Measurements from ENCODE around the gene YEATS4. TPM values are rescaled to one million over a fixed set of nuclear protein-coding genes. Genes with fewer than 3 reads are reported as not detected.
"Not testable (repeated sequence)": the region's sequence is repeated elsewhere in the genome, so short reads cannot be mapped to it uniquely, and the experiment has no call there.

The YEATS4 gene
- polyA plus RNA-seq, 2 of the 4 experiments (the other 2 are of a cell fraction): 41.7 to 70.1 TPM

DNA sequence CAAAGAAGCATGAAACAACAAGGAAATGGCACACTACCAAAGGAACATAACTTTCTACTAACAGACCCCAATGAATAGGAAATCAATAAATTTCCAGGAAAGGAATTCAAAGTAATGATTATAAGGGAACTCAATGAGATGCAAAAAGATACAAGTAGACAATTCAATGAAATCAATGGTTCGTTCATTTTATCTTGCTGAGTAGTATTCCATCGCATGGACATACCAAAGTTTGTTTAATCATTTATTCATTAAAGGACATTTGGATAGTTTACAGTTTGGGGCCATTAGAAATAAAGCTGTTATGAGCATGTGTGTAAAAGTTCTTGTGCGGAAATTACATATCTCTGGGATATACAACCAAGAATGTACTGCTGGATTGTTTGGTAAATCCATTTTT, 46.3 kb upstream of the YEATS4 start:
- no peak for TF ChIP-seq HOXA7 (CRISPR knock-in tag; IDR thresholded peaks at IDR 0.05)
- no peak for TF ChIP-seq ZSCAN20 (CRISPR knock-in tag; IDR thresholded peaks at IDR 0.05)
- no peak for TF ChIP-seq FOSB (CRISPR knock-in tag; IDR thresholded peaks at IDR 0.05)
- no peak for TF ChIP-seq GATA3 (IDR thresholded peaks at IDR 0.05; ENCODE audit: borderline replicate concordance)
- no peak for TF ChIP-seq RCOR1 (IDR thresholded peaks at IDR 0.05; ENCODE audit: low read depth, low read length)
- TF ChIP-seq BHLHE40 (IDR thresholded peaks at IDR 0.05; ENCODE audit: low read depth, low read length): no peak
- no peak for TF ChIP-seq NFE2L2 (conservative IDR thresholded peaks at IDR 0.05; ENCODE audit: low read length)
- TF ChIP-seq ZNF302 (CRISPR knock-in tag; IDR thresholded peaks at IDR 0.05): no peak
- TF ChIP-seq, protein P1, sequence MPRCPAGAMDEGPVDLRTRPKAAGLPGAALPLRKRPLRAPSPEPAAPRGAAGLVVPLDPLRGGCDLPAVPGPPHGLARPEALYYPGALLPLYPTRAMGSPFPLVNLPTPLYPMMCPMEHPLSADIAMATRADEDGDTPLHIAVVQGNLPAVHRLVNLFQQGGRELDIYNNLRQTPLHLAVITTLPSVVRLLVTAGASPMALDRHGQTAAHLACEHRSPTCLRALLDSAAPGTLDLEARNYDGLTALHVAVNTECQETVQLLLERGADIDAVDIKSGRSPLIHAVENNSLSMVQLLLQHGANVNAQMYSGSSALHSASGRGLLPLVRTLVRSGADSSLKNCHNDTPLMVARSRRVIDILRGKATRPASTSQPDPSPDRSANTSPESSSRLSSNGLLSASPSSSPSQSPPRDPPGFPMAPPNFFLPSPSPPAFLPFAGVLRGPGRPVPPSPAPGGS (IDR thresholded peaks at IDR 0.05): no peak
- TF ChIP-seq, protein P2, sequence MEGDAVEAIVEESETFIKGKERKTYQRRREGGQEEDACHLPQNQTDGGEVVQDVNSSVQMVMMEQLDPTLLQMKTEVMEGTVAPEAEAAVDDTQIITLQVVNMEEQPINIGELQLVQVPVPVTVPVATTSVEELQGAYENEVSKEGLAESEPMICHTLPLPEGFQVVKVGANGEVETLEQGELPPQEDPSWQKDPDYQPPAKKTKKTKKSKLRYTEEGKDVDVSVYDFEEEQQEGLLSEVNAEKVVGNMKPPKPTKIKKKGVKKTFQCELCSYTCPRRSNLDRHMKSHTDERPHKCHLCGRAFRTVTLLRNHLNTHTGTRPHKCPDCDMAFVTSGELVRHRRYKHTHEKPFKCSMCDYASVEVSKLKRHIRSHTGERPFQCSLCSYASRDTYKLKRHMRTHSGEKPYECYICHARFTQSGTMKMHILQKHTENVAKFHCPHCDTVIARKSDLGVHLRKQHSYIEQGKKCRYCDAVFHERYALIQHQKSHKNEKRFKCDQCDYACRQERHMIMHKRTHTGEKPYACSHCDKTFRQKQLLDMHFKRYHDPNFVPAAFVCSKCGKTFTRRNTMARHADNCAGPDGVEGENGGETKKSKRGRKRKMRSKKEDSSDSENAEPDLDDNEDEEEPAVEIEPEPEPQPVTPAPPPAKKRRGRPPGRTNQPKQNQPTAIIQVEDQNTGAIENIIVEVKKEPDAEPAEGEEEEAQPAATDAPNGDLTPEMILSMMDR (IDR thresholded peaks at IDR 0.05): no peak
- TF ChIP-seq HEYL (CRISPR knock-in tag; IDR thresholded peaks at IDR 0.05): no peak
- no peak for TF ChIP-seq ZFP36 (IDR thresholded peaks at IDR 0.05; ENCODE audit: borderline replicate concordance, partially characterized antibody)
- no peak for TF ChIP-seq NPAS2 (CRISPR knock-in tag; IDR thresholded peaks at IDR 0.05; ENCODE audit: borderline replicate concordance)
- no peak for TF ChIP-seq RARB (CRISPR knock-in tag; IDR thresholded peaks at IDR 0.05)
- TF ChIP-seq FOXS1 (CRISPR knock-in tag; IDR thresholded peaks at IDR 0.05): no peak
- TF ChIP-seq CEBPB (IDR thresholded peaks at IDR 0.05): no peak
- TF ChIP-seq, protein P3, sequence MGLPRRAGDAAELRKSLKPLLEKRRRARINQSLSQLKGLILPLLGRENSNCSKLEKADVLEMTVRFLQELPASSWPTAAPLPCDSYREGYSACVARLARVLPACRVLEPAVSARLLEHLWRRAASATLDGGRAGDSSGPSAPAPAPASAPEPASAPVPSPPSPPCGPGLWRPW (IDR thresholded peaks at IDR 0.05): no peak
- TF ChIP-seq, protein P4, sequence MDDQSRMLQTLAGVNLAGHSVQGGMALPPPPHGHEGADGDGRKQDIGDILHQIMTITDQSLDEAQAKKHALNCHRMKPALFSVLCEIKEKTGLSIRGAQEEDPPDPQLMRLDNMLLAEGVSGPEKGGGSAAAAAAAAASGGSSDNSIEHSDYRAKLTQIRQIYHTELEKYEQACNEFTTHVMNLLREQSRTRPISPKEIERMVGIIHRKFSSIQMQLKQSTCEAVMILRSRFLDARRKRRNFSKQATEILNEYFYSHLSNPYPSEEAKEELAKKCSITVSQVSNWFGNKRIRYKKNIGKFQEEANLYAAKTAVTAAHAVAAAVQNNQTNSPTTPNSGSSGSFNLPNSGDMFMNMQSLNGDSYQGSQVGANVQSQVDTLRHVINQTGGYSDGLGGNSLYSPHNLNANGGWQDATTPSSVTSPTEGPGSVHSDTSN (IDR thresholded peaks at IDR 0.05): no peak
- TF ChIP-seq POLR2AphosphoS2 (conservative IDR thresholded peaks at IDR 0.05; ENCODE audit: low read length): no peak
- TF ChIP-seq SMC3 (IDR thresholded peaks at IDR 0.05): no peak
- ChIA-PET CTCF (interaction anchor here (1.0 kb wide), 1 partner anchor 22 kb away, joined by 3 read pairs; no protein-coding TSS in a partner anchor), POLR2A (no interaction called here)
- FAIRE-seq (no peak), ATAC-seq (no peak), DNase-seq (ENCODE audit: low read depth in 1 of 2, low spot score in 1 of 2) (no peak)
- Histone ChIP-seq H3K9me3 (peaks cover under 1% of the 10 kb centered on the region; the same call in 1 of the 3 replicates), H3K4me2 (no peak overlapping the region), H3K4me1 (no peaks in the 10 kb centered on the region), H3K4me3 (no peak overlapping the region), H3K27ac (no peak overlapping the region)
- 55% methylated on average over 3 of the region's 3 CpGs for WGBS (ENCODE audit: missing lambda C conversion rate)

GRCh38 chr12:69316784-69317183, 42.8 kb upstream of the YEATS4 start:
- POLR2A ChIA-PET; CTCF ChIA-PET; H3K4me1 ChIP-seq; ATAC-seq; H3K4me2 ChIP-seq; DNase-seq (ENCODE audit: low read depth in 1 of 2, low spot score in 1 of 2); H3K9me3 ChIP-seq; FAIRE-seq; H3K27ac ChIP-seq; H3K4me3 ChIP-seq: not testable (repeated sequence)

DNA sequence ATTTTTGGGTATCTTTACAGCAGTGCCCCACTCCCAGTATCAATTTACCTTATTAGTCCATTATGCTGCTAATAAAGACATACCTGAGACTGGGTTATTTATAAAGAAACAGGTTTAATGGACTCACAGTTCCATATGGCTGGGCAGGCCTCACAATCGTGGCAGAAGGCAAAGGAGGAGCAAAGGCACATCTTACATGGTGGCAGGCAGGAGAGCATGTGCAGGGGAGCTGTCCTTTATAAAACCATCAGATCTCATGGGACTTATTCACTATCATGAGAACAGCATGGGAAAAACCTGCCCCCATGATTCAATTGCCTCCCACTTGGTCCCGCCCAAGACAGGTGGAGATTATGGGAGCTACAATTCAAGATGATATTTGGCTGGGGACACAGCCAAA, 42.3 kb upstream of the YEATS4 start:
- POLR2A ChIA-PET; ATAC-seq; H3K4me1 ChIP-seq; FAIRE-seq; DNase-seq (ENCODE audit: low read depth in 1 of 2, low spot score in 1 of 2); H3K4me3 ChIP-seq; H3K9me3 ChIP-seq; H3K4me2 ChIP-seq; H3K27ac ChIP-seq: not testable (repeated sequence)
- 6% methylated on average over 2 of the region's 2 CpGs for WGBS (ENCODE audit: missing lambda C conversion rate)
- CTCF ChIA-PET: interaction anchor here (1.6 kb wide), 1 partner anchor 40 kb away, joined by 4 read pairs; no protein-coding TSS in a partner anchor

Data from A549 (cell line).